ENCODE data around the gene MUC15. TPM values are rescaled to one million over a fixed set of nuclear protein-coding genes. Genes with fewer than 3 reads are reported as not detected.

The MUC15 gene, protein sequence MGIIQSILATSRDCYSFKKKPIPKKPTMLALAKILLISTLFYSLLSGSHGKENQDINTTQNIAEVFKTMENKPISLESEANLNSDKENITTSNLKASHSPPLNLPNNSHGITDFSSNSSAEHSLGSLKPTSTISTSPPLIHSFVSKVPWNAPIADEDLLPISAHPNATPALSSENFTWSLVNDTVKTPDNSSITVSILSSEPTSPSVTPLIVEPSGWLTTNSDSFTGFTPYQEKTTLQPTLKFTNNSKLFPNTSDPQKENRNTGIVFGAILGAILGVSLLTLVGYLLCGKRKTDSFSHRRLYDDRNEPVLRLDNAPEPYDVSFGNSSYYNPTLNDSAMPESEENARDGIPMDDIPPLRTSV
- total RNA-seq = not detected in 2 replicates

DNA sequence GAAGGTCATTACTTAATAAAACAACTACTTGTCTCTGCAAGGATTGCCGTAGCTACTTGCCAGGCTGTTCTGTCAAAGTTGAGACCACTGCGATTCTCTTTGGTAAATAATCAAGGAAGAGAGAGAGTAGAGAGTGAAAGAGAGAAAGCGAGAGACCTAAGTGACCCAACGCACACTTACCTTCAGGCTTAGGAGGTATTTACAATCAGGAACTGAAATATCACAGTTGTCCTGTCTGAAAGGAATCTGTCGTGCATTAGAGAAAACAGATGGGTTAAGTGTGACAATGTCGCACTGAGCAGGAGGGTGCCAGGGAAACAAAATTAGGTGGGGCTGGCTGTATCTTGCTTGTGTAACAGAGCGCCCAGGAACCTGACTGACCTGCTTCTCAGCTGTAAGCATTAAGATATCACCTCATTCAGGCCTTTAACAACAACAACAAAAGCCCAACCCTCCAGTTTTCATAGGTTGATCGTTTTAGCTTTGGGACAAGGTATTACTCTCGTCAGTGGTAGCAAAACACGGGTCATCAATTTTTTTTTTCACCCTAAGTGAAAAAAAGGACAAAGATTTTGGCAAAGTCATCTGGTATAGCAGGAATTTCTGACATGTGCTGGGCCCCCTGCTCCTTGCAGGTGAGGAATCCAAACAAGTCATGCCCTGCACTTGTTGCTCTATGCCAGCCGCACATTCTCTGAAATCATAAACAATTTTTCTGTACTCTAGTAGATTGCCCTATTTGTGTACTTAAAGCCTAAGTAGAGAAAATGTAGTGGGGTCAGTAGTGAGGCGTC is at the start of gene MUC15:
TSS of gene MUC15 (minus strand) at position 403 of the 794 bp plus-strand sequence. CDS start 5,169 bp downstream, outside the sequence.

Other genes starting within 250 kb of the MUC15 start
- 0.23 and 0.59 TPM in 2 replicates for gene ANO3, start 240.1 kb downstream of the MUC15 start, total RNA-seq
- 0.30 TPM in 1 of 2 replicates, not detected in the other for gene SLC5A12, start 149.8 kb upstream of the MUC15 start, total RNA-seq

Measured in smooth muscle cell of the umbilical artery (primary cell).